Dermis microvascular lymphatic vessel endothelial cell (primary cell): Measurements from ENCODE around the gene MKNK1. TPM values are rescaled to one million over a fixed set of nuclear protein-coding genes. Genes with fewer than 3 reads are reported as not detected.

Experiments used
- DNase-seq, 2 donors: peaks; one replicate each; pipeline versions ENCODE4 v3.0.0 to v3.0.0-alpha.2; 2010; ENCODE audit warnings: low read depth in 2 of 2
- total RNA-seq: library from RNA; depleted of rRNA; stranded (reverse); fragments of >200 nt; gene quantifications from 2 replicates; pipeline ENCODE4 v1.2.1, GENCODE V29; 2014

MKNK1 gene
- total RNA-seq, 1 donor from 2014 or later = 14.6 TPM

DNA sequence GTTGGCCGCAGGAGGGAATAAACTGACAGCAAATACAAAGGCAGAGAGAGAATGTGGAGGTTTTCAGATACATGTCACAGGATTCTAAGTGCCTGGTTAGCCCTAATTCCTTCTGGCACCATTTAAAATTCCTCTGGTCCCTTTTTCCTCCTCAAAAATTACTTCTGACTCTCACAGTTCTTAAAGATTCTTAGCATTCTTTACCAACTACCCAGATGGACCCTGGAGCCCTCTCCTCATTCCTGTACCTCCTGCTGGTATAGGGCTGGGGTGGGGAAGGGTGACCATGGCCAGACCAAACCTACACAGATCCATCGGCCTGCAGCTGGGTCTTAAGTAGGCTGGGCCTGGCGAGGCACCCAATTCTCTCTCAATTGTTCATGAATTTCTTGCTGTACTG, 7.2 kb downstream of the MKNK1 start:
- DNase-seq = no peak

GRCh38 chr1:46596036-46596435, 8.0 kb downstream of the MKNK1 start:
- no peak for DNase-seq

- DNase-seq = no peak
Observed at GRCh38 chr1:46595127-46595526, 8.9 kb downstream of the MKNK1 start.

- DNase-seq = no peak
Observed at GRCh38 chr1:46594063-46594462, 10.0 kb downstream of the MKNK1 start.

GRCh38 chr1:46592823-46593222, 11.2 kb downstream of the MKNK1 start:
- no peak for DNase-seq

- no peak for DNase-seq
Observed at GRCh38 chr1:46589529-46589928, 14.5 kb downstream of the MKNK1 start.

DNA sequence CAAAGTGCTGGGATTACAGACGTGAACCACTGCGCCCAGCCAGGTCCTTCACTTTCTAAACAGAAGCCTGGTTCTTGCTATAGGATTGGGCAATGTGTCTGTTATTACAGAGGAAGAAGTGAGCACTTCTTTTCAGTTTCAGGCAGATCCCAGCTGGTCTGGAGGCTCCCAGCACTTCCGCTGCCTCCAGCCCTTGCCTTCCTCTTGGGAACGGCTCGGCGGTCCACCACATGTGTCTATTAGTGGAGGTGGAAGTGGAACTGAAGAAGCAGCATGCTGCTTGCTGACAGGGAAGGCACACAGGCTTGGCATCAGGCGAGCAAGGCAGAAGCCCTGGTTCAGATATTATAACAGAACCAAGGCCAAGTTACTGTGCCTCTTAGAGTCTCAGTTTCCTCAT, 17.0 kb downstream of the MKNK1 start:
- no peak for DNase-seq

DNA sequence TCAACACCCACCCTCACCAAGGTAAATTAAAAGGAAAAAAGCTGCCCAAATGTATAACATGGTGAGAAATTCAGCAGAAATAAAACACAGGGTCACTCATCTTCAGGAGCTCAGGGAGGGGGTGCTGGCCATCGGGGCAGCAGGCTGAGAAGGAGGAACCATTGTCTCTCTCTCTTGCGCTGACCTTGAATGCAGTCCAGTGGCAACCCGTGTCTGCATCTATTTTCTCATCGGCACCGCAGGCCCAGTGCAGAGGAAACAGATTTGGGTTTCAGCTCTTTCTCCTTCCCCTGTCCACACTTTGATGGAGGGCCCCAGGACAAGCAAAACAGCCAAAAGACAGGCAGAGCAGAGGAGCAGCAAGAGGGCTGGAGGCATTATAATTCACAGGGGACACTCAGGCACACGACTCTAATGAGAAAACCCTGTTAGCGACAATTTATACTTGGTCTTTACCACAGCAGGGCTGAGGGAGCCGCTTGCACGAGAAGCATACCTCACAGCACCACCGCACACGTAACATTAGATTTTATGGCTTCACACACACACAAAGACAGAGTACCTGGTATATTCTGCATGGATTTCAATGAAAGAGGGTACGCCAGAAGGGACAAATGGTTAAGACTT, 18.6 kb downstream of the MKNK1 start:
- no peak for DNase-seq

GRCh38 chr1:46583494-46583893, 20.6 kb downstream of the MKNK1 start:
- no peak for DNase-seq

GRCh38 chr1:46582972-46583371, 21.1 kb downstream of the MKNK1 start:
- no peak for DNase-seq

- DNase-seq = no peak
Observed at GRCh38 chr1:46581681-46582455, 22.2 kb downstream of the MKNK1 start.

- no peak for DNase-seq
Observed at GRCh38 chr1:46580140-46580903, 23.7 kb downstream of the MKNK1 start.

DNA sequence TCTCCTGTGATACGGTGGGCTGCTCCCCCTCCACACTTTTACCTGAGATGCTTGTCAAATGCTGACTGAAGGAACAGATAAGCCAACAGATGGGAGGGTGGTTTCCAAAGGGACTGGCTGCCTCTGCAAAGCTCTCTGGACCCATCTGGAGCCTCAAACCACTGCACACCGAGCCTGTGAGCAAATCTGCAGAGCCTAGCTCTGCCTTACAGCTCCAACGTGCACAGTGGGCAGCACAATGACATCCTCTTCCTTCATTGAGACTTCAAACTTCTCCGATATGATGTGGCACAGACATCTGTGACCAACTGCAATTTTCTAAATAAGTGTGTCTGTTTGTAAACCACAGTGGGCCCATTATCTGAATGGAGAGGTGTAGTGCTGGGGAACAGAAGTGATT, 26.4 kb downstream of the MKNK1 start:
- no peak for DNase-seq

DNA sequence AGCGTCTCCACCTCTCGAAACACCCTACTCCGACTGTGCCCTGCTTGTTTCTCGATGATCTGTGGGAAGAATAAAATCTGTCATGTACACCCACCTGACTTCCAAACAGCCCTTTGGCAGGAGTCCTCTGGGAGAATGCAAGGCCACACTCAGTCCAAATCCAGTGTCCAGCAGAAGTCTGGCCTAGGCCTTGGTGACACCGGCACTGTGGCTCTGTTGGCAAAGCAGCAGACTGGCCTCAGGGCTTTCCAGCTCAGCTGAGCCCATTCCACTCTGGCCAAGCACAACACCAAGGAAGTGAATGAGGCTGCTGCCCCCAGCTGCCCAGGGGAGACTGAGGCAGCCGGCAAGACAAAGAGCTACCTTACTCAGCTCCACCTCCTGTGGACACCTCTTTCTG, 27.5 kb downstream of the MKNK1 start:
- DNase-seq = no peak

GRCh38 chr1:46575778-46576177, 28.3 kb downstream of the MKNK1 start:
- DNase-seq = no peak

- DNase-seq = no peak
Observed at GRCh38 chr1:46575300-46575699, 28.8 kb downstream of the MKNK1 start.

GRCh38 chr1:46571691-46572225, 32.3 kb downstream of the MKNK1 start:
- no peak for DNase-seq

- DNase-seq = no peak
Observed at GRCh38 chr1:46569884-46570725, 34.0 kb downstream of the MKNK1 start.

DNA sequence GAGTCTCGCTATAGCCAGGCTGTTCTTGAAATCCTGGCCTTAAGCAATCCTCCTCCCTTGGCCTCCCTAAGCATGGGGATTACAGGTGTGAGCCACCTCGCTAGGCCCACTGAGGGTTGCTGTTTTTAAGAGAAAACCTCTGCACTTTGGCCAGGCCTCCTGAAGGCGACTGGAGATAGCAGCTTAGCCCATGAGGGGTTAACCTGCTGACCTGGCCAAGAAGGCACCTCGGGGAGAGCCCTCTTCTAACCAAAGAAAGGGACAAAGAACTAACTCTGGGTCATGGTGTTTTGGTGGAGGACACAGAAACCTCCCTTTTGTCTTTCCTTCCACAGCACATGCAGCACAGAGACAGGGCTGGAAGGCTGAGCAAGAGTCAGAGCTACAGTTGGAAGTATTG, 35.0 kb downstream of the MKNK1 start:
- DNase-seq = no peak

DNA sequence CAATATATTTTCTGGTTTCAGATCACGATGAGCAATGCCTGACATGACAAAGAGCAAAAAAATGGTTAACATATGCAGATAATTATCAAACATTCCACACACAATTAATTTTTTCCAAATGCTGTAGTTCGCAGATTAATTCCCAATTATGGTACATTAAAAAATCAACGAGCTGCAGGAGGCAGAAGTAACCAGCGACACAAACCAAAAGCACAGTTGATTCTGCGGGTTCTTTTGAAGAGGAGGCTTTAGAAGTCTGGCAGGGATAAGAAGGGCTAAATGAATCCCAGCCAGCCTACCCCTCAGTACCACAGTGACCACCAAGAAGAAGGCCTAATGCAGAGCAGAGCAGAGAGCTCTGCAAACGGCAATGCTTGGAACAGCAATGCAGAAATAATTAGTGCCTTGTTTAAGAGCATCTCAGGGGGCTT, 35.6 kb downstream of the MKNK1 start:
- DNase-seq = no peak

- DNase-seq = no peak
Observed at GRCh38 chr1:46563341-46563740, 40.7 kb downstream of the MKNK1 start.
